Left lung (tissue), 10 donors: ENCODE results near the gene LATS2. TPM values are rescaled to one million over a fixed set of nuclear protein-coding genes. Genes with fewer than 3 reads are reported as not detected.

ENCODE experiments used
- ATAC-seq: fragments of 200-7000 bp; cut with Tn5 transposase; one replicate; pipeline ENCODE4 v1.9.1; 2020; ENCODE audit warnings: moderate library complexity
- DNase-seq, 4 donors: peaks; one replicate each; pipeline ENCODE4 v3.0.0-alpha.2; 2013 to 2020
- H3K27ac ChIP-seq, 2 donors: fragments of 200-600 bp; sonication (generic) in 1 of 2; one replicate each; pipeline versions ENCODE4 v1.5.0 to v1.8.0; 2020 to 2021
- H3K27me3 ChIP-seq, 2 donors: fragments of 200-600 bp; sonication (generic) in 1 of 2; one replicate each; pipeline versions ENCODE4 v1.5.0 to v1.8.0; 2020 to 2021
- H3K36me3 ChIP-seq, 2 donors: fragments of 200-600 bp; sonication (generic) in 1 of 2; one replicate each; pipeline versions ENCODE4 v1.5.0 to v1.8.0; 2020 to 2021
- H3K4me1 ChIP-seq, 2 donors: fragments of 200-600 bp; one replicate each; pipeline ENCODE4 v1.8.0; 2021
- H3K4me3 ChIP-seq, 2 donors: fragments of 200-600 bp; sonication (generic) in 1 of 2; one replicate each; pipeline versions ENCODE4 v1.5.0 to v1.8.0; 2020 to 2021; ENCODE audit warnings: mild to moderate bottlenecking in 1 of 2
- H3K9me3 ChIP-seq, 2 donors: fragments of 200-600 bp; sonication (generic) in 1 of 2; one replicate each; pipeline versions ENCODE4 v1.5.0 to v1.8.0; 2020 to 2021
- CTCF ChIP-seq, 2 donors: fragments of 200-600 bp; sonication (generic) in 1 of 2; IDR thresholded peaks; one replicate each; pipeline versions ENCODE4 v1.5.0 to v1.8.0; 2021; ENCODE audit warnings: antibody characterized with exemption in 2 of 2
- intact Hi-C, 2 donors: fragments of 100-400 bp; cut with DNase I; formaldehyde crosslinking; loops; one replicate each; pipeline versions ENCODE4 v1.11.2 to v1.14.2; 2022
- polyA plus RNA-seq, 6 donors: library from polyadenylated mRNA; unstranded; fragments of 120-200 nt; gene quantifications; one replicate each; pipeline ENCODE4 v1.2.1, GENCODE V29; 2013; ENCODE audit not compliant: insufficient read length in 6 of 6
- total RNA-seq, 2 donors: library from RNA; stranded (reverse); fragmentation: NEBNext Ultra II Directional; extraction: Animal tissue kit (Norgen Biotek cat#: 25700); gene quantifications; one replicate each; pipeline ENCODE4 v1.2.1, GENCODE V29; 2021
- donor health status: DM: no; HTN: yes; CAD: no.
- donor health status: DM: no; HTN: no; CAD: no.

The LATS2 gene
- total and polyA plus RNA-seq, 8 donors, result 13.2 to 31.9 (median 17.0) TPM

DNA sequence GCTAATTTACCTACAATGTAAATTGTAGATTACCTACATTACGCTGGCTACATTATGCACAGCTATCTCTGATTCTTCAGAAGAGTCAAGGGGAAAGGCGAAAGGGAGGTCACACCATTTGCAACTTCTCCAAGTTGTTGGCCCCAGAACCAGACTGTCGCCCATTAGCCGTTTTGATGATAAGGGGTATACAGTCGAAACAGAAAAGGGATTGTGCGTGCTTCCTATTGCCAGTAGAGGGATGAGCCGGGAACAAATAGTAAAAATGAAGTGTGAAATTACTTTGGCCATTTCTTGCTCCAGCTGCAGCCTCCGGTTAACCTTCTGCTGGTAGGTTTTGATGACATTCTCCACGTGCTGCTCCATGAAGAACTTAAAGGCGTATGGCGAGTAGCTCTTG, 73.8 kb downstream of the LATS2 start:
- Histone ChIP-seq H3K4me3 (no peak overlapping the region), H3K27ac (no peak overlapping the region), H3K36me3 (peaks cover 0 to 90% of the 10 kb centered on the region in 2 donors), H3K27me3 (no peaks in the 10 kb centered on the region), H3K9me3 (no peaks in the 10 kb centered on the region), H3K4me1 (no peaks in the 10 kb centered on the region)
- DNase-seq (peak in 2 of 4 donors; percentile 45 to 69), ATAC-seq (no peak)
- intact Hi-C loops, result no loop called here
- TF ChIP-seq CTCF (IDR thresholded peaks at IDR 0.05), result no peak

GRCh38 chr13:20984879-20985278, 76.5 kb downstream of the LATS2 start:
- H3K9me3 ChIP-seq, result no peaks in the 10 kb centered on the region
- H3K4me1 ChIP-seq, result no peaks in the 10 kb centered on the region
- peaks cover 0 to 92% of the 10 kb centered on the region in 2 donors for H3K36me3 ChIP-seq
- ATAC-seq, result no peak
- DNase-seq, result no peak
- H3K27ac ChIP-seq, result no peak overlapping the region
- no peak for TF ChIP-seq CTCF (IDR thresholded peaks at IDR 0.05)
- intact Hi-C loops, result no loop called here
- H3K27me3 ChIP-seq, result no peaks in the 10 kb centered on the region
- no peak overlapping the region for H3K4me3 ChIP-seq

DNA sequence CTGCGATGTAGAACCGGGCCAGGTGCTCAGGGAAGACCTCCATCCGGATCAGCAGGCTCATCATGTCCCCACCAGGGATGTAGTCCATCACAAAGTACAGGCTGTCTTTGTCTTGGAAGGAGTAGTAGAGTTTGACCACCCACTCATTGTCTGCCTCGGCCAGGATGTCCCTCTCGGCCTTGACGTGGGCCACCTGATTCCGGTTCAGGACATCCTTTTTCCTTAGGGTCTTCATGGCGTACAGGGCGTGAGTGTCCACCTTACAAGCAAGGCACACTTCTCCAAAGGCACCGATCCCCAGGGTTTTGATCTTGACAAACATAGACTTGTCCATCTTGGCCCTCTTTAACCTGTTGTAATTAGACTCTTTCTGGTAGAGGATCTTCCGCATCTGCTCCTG, 78.0 kb downstream of the LATS2 start:
- Histone ChIP-seq H3K27ac (no peak overlapping the region), H3K9me3 (no peaks in the 10 kb centered on the region), H3K4me1 (no peaks in the 10 kb centered on the region), H3K36me3 (peaks cover 0 to 92% of the 10 kb centered on the region in 2 donors), H3K27me3 (no peaks in the 10 kb centered on the region), H3K4me3 (no peak overlapping the region)
- intact Hi-C loops, result no loop called here
- DNase-seq (no peak), ATAC-seq (no peak)
- no peak for TF ChIP-seq CTCF (IDR thresholded peaks at IDR 0.05)

DNA sequence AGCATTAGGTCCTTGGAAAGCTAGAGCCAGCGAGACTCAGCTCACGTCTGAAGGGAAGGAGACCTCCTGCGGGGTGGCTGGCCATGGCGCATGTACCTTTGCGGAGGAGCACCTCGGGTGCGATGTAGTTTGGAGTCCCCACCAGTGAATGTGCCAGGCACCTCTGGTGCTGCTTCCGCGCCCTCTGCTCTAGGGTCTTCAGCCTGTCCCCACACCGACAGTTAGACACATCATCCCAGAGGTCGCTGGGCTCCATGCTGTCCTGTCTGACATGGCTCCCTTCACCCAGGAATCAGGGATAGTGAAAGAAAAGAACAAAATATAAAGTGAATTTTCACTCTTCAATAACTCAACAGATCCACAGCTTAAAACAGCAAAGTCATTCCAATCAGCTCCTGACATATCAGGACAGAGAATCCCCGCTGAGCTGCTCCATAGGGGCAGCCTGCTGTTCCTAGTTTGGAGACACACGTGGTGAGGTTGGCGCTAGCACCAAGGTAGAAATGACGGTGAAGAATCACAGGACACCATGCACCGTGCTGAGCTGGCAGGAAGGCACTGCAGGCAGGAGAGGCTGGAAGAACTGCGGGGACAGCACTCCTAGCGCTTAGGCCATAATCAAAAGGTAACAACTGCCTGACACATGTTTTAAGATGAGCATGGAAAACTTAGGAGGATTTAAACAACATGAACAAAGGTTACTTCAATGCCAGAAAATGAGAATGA, 79.9 kb downstream of the LATS2 start:
- Histone ChIP-seq H3K4me1 (no peaks in the 10 kb centered on the region), H3K36me3 (peaks cover 0 to 91% of the 10 kb centered on the region in 2 donors), H3K4me3 (no peak overlapping the region), H3K27ac (no peak overlapping the region), H3K9me3 (no peaks in the 10 kb centered on the region), H3K27me3 (no peaks in the 10 kb centered on the region)
- no peak for DNase-seq
- ATAC-seq, result no peak
- no peak for TF ChIP-seq CTCF (IDR thresholded peaks at IDR 0.05)
- intact Hi-C loops, result no loop called here

GRCh38 chr13:20980899-20981298, 80.5 kb downstream of the LATS2 start:
- Histone ChIP-seq H3K27me3 (no peaks in the 10 kb centered on the region), H3K4me3 (no peak overlapping the region), H3K4me1 (no peaks in the 10 kb centered on the region), H3K36me3 (peaks cover 0 to 91% of the 10 kb centered on the region in 2 donors), H3K9me3 (no peaks in the 10 kb centered on the region), H3K27ac (no peak overlapping the region)
- no peak for DNase-seq
- ATAC-seq, result no peak
- intact Hi-C loops, result no loop called here
- TF ChIP-seq CTCF (IDR thresholded peaks at IDR 0.05), result no peak
